ENCODE measurements around the gene AMOTL1.
"Not testable (repeated sequence)": the region's sequence is repeated elsewhere in the genome, so short reads cannot be mapped to it uniquely, and the experiment has no call there.

Gene AMOTL1

GRCh38 chr11:94794287-94795168 lies 26.4 kb downstream of the AMOTL1 start:
- no peak for DNase-seq

GRCh38 chr11:94795476-94796189 lies 27.5 kb downstream of the AMOTL1 start:
- no peak for DNase-seq

GRCh38 chr11:94796190-94796580 lies 28.0 kb downstream of the AMOTL1 start:
- DNase-seq, result no peak

DNA sequence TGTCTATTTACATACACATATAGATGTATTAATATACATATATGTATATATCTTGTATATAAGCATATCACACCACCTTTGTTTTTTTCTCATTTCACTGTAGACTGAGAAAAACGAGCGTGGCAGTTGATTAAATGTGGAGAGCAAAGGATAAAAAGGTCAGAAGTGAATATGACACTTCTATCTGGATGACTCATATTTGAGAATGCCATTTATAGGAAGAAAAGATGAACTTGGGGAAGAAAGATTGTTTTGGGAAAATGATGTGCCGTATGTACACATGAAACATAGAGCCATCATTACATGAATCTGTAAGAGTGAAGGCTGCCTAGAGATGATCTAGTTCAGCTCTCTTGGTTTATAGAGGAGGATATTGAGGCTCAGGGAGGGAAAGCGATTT lies 28.7 kb downstream of the AMOTL1 start:
- DNase-seq, result no peak

GRCh38 chr11:94799726-94800125 lies 31.6 kb downstream of the AMOTL1 start:
- no peak for DNase-seq

GRCh38 chr11:94800414-94800813 lies 32.3 kb downstream of the AMOTL1 start:
- DNase-seq, result no peak

GRCh38 chr11:94801866-94802460 lies 33.8 kb downstream of the AMOTL1 start:
- DNase-seq, result no peak

GRCh38 chr11:94802501-94802900 lies 34.3 kb downstream of the AMOTL1 start:
- DNase-seq, result no peak

- no peak for DNase-seq
Measured at GRCh38 chr11:94803491-94803890, 35.3 kb downstream of the AMOTL1 start.

DNA sequence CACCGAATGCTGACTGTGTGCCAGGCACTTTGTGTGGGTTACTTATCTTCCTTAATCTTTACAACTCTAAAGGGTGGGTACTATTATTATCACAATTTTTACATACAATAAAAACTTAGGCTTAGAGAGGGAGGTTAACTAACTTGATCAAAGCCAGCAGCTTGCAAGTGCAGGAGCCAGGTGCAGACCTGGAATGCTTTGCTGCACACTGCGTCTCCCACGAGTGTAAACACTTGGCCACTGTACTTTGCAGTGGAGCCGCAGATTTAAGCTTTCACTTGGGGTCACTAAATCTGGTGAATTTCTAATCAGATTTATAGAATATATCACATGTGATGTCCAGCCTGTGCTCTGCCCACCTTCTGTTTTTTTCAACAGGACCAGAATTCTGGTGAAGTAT lies 36.7 kb downstream of the AMOTL1 start:
- no peak for DNase-seq

DNA sequence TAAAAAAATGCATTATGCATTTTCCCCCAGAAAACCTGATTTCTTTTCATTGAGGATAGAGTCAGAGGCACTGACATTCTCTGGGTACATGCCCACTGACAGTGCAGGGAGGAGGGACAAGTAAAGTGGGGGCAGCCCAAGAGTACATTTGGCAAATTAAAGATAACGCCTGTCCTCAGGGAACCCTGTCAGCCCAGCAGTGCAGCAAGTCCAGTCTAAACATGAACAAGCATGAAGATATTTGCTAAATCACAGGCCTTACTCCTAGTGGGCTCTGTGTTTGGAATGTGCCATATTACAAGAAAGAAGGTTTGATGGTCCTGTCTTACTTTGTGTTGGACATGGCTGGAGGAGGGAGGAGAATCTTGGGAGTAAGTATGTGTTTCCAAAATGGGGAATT lies 37.9 kb downstream of the AMOTL1 start:
- DNase-seq, result no peak

DNA sequence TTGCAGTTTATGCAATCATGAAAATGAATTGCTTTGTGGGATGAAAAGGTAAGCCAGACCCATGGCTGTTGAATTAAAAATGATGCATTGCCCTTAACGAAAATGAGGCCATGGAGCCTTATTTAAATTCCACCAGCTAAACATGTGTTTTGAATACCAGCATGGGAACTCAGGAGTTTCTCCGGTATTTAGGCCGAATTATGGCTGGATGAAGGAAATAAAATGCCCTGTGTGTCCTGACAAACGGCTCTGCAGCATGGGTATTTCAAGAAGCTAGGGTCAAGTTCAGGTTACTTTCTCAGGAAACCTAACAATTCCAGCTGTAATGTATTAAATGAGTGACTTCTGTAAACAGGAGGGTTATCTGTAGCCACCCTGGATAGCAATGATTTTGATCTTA lies 38.3 kb downstream of the AMOTL1 start:
- DNase-seq, result no peak

DNA sequence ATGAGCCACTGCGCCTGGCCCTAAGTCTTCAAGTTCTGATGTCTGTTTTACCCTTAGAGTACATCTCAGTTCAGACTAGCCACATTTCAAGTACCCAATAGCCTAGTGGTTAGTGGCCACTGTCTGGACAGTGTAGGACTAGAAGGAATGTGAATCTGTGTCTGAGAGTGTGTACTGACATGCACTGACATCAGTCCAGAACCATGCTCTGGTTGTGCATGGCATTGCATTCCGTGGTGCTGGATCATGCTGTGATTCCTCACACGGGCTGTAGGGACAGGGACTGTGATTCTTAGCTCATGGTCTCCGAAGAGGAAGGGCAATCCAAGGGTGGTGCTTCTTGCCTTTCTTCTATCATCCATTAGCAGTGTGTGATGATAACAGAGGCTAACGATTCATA lies 41.1 kb downstream of the AMOTL1 start:
- no peak for DNase-seq

DNA sequence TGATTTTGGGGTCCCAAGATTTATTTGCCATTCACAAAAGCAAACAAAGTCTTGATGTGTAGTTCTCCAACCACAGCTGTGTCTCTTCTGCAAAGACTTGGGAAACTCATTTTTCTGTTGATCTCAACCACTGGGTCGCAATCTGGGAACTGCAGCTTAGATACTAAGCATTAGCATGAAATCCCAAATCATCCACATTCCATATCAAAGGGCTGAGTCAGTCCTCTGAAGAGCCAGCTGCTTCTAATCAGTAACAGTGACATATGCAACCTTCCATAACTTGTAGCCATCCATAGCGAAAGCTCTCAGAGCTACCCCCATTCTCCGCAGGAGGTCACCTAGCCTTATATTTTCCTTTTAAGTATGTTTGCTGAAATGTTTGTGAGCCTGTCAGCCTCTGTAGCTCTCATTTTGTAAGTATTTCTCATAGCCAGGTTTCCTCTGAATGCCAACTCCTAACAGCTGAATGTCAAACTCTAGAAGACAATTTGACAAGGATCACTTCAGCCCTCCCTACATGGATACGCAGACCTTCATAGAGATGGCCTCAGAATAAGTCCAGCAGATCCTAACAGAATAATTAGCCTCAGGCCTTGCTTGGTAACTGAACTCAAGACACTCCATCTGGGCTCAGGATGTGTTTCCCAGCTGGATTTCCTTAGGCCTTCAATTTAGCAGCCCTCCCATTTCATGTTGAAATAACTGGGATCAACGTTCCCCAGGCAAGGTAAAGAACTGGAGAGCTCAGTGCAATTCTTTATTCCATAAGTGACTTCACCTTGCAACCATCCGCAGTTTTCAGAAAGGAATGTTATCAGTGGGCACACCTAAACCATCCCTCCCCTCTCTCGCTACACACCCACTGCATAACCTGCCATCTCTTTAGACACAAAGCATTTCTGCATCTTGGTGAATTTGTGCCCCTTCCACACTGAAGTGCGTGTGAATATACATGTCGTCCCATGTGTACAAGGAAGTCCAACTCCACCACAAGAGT lies 44.9 kb downstream of the AMOTL1 start:
- not testable (repeated sequence) for DNase-seq

DNA sequence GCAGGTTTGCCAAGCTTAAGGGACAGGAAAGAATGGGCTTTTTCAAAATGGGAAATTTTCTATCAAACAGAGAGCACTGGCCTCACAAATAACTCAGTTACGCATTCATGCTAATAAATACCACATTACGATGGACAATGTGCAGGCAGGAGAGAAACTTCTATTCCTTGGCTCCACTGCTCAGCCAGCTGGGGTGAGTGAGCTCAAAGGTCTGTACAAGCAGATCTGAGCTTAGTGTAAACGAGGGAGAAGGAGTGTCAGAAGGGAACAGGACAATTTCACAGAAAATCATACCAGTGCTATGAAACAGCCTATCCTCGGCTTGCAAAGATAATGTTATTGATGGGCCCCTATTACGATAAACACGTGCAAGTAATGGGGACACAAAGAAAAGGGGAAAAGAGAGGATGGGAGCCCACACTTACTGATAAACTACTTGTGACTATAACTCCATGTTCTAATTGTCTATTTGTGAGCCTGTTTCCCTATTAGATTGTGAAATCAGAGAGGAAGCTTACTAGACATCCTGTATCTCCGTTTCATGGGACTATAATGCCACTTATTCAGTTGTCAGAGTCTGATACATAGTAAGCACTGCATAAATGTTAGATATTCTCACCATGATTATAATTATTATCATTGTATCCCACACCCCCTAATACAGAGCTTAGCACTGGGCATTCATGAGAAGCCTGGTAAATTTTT lies 46.3 kb downstream of the AMOTL1 start:
- DNase-seq, result no peak

DNA sequence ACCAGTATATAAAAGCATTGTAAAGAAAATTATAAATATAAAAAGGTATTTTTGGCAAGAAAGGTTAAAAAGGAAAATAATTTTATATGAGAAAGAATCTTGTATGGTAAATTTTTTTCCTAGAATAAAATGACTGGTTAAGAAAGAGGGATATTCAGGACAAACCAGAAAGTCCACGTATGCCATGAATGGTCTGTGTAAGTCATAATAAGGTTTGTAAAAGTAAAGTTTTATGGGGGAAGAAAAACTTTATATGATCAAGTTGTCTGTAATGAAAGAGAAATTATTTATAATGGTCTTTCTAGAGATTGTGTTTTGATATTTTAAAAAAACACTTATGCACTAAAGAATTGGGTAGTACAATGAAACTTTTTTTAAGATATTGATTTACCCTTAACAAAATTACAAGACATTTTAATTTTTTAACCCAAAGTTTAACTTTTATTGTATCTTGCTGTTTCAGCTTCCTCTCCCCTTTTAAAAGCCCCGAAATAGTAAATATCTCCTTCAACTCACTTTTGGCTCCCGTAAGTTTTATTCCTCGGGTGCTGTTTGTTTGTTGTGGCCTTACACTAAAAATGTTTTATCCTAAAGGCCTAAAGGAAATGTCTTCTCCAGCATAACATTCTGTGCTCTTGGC lies 47.7 kb downstream of the AMOTL1 start:
- no peak for DNase-seq

DNA sequence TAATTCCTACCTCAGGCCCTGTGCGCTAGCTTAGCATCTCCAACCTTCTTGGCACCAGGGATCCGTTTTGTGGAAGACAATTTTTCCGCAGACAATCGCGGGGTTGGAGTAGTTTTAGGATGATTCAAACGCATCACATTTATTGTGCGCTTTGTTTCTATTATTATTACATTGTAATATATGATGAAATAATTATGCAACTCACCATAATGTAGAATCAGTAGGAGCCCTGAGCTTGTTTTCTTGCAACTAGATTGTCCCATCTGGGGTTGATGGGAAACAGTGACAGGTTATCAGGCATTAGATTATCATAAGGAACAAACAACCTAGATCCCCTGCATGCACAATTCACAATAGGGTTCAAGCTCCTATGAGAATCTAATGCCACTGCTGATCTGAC lies 52.3 kb downstream of the AMOTL1 start:
- DNase-seq, result no peak

DNA sequence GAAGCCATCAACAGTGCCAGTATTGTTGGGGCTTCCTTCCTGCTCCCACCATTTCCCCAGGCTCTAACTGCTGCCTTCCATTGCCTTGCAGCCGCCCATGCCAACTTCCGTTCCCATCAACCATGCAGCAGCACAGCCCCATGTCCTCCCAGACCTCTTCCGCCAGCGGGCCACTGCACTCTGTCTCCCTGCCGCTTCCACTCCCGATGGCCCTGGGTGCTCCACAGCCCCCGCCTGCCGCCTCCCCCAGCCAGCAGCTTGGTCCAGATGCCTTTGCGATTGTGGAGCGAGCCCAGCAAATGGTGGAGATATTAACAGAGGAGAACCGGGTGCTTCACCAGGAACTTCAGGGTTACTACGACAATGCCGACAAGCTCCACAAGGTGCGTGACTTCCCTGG lies 53.3 kb downstream of the AMOTL1 start:
- no peak for DNase-seq

DNA sequence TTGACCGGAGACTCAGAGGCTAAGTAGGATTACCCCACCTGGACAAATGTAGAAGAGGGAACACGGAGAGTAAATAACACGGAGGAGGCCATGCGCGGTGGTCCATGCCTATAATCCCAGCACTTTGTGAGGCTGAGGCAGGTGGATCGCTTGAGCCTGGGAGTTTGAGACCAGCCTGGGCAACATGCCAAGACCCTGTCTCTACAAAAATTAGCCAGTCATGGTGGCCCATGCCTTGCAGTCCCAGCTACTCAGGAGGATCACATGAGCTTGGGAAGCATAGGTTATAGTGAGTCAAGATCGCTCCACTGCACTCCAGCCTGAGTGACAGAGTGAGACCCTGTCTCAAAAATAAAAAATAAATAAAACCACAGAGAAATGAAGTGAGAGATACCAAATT lies 53.9 kb downstream of the AMOTL1 start:
- DNase-seq, result no peak

GRCh38 chr11:94823102-94823732 lies 55.1 kb downstream of the AMOTL1 start:
- no peak for DNase-seq

GRCh38 chr11:94825031-94825430 lies 56.9 kb downstream of the AMOTL1 start:
- DNase-seq, result no peak

All from CD4-positive, alpha-beta T cell treated with Interleukin-1 beta for 1 hour (primary cell).